IPS DF 4.7 (cell line): ENCODE data around the gene NUP54.

Source experiments
- DNase-seq: peaks from one replicate; pipeline ENCODE4 v3.0.0-alpha.2; 2013; ENCODE audit warnings: low spot score; ENCODE audit errors: extremely low read depth

The NUP54 gene

GRCh38 chr4:76074468-76074867 is 73.7 kb downstream of the NUP54 start, which contains the start of gene ART3:
Gene ART3 (plus strand): TSS chr4:76074709. CDS start chr4:76075890, 1,181 bp downstream.
- no peak for DNase-seq

- peak; percentile 44 for DNase-seq
These were observed 75.4 kb downstream of the NUP54 start for GRCh38 chr4:76072760-76073159.

- peak; percentile 49 for DNase-seq
These were observed 80.4 kb downstream of the NUP54 start for GRCh38 chr4:76067652-76068286.

GRCh38 chr4:76066546-76066945 is 81.7 kb downstream of the NUP54 start:
- no peak for DNase-seq
